Heart left ventricle (tissue), 13 donors: ENCODE data around the gene STAT3.

Experiments used
- CTCF ChIP-seq, 12 donors: fragments of 200-600 bp; sonication (generic) in 4 of 12; IDR thresholded peaks; one replicate each; pipeline versions ENCODE4 v1.5.0 to v1.8.0; 2018 to 2022; ENCODE audit warnings: antibody characterized with exemption in 12 of 12, mild to moderate bottlenecking in 5 of 12
- POLR2A ChIP-seq, 2 donors: fragments of 450-650 bp; IDR thresholded peaks; one replicate each; pipeline ENCODE4 v1.6.1; 2017; ENCODE audit warnings: antibody characterized with exemption in 2 of 2, mild to moderate bottlenecking in 2 of 2, moderate library complexity in 2 of 2
- donor health status: ischemic (EF 13 %, LVEDD 7.1; RV severe dilation, severe dysfunction).
- donor health status: DM: no; HTN: yes; CAD: no.
- donor health status: DM: no; HTN: no; CAD: no.
- donor health status: ischemic (EF 25% LVEDD 6.9; RV normal size, moderate dysfunction).
- donor health status: ischemic (EF 25% LVEDD 5.7; RV mildly dilated, moderate dysfunction).
- donor health status: ischemic (EF 35%, LVEDD 5.7; RV mildly dilated, moderate dysfunction).
- donor health status: nonischemic (EF 11% LVEDD 7.7; RV severe dilation, severe dysfunction).
- donor health status: DM: yes; HTN: yes; CAD: no.
- donor health status: PGD.
- donor health status: ischemic (EF 29% LVEDD 5.4; RV normal size, mild dysfunction).
- donor health status: nonischemic (EF 23%, LVEDD 6.1; RV moderate dilation, normal function).

GRCh38 chr17:42301022-42301421 is 87.2 kb downstream of the STAT3 start:
- no peak for TF ChIP-seq CTCF (IDR thresholded peaks at IDR 0.05)
- TF ChIP-seq POLR2A (IDR thresholded peaks at IDR 0.05) = no peak
